Endothelial cell of umbilical vein (primary cell): Measurements from ENCODE around the gene CELSR1. TPM values are rescaled to one million over a fixed set of nuclear protein-coding genes. Genes with fewer than 3 reads are reported as not detected.

Experiments used
- BruUV-seq: library from RNA; stranded (reverse); fragments of 400-500 nt; replicated peaks from 2 replicates; lab custom pipeline; 2021; lab: Mats Ljungman, UMichigan
- CTCF ChIA-PET: fragments of 300-600, 350-600 bp; sonication (Branson Sonifier 250); formaldehyde crosslinking; loops from one replicate; lab custom pipeline; 2021; ENCODE audit warnings: antibody characterized with exemption, inconsistent platforms; lab: Charles Lee
- POLR2A ChIA-PET: fragments of 300-600, 350-600 bp; sonication (Branson Sonifier 250); formaldehyde crosslinking; loops from one replicate; lab custom pipeline; 2021; ENCODE audit warnings: antibody characterized with exemption, inconsistent platforms; lab: Charles Lee
- DNase-seq: peaks from one replicate; pipeline ENCODE4 v3.0.0-alpha.2; 2011; ENCODE audit warnings: low read depth, low spot score
- FAIRE-seq: peaks from 2 replicates; lab custom pipeline; 2011; peaks lifted over from hg19 to GRCh38; lab: Jason Lieb, UNC
- H2AFZ ChIP-seq: 2 replicates; pipeline ENCODE4 v1.6.0; 2012; ENCODE audit warnings: low read depth, low read length, control low read depth, inconsistent platforms
- H3K27ac ChIP-seq: 2 replicates; pipeline ENCODE4 v1.5.1; 2011; ENCODE audit warnings: low read depth, mild to moderate bottlenecking, control low read depth, low read length, moderate library complexity; ENCODE audit not compliant: insufficient read depth
- H3K27me3 ChIP-seq, 2 experiments: 2 replicates each; pipeline versions ENCODE4 v1.6.0 to v1.6.1; 2011; ENCODE audit warnings: low read length in 2 of 2, mixed read lengths in 1 of 2; ENCODE audit not compliant: control insufficient read depth in 2 of 2, insufficient read depth in 2 of 2
- H3K36me3 ChIP-seq, 2 experiments: 2 replicates in 1 of 2; 3 replicates in 1 of 2; pipeline ENCODE4 v1.5.1; 2011; ENCODE audit warnings: low read length in 2 of 2, mild to moderate bottlenecking in 1 of 2, moderate library complexity in 1 of 2; ENCODE audit not compliant: control insufficient read depth in 2 of 2, insufficient read depth in 2 of 2; ENCODE audit errors: extremely low read depth in 1 of 2
- H3K4me1 ChIP-seq: 3 replicates; pipeline ENCODE4 v1.5.1; 2011; ENCODE audit warnings: mild to moderate bottlenecking, low read length; ENCODE audit not compliant: control insufficient read depth, insufficient read depth; ENCODE audit errors: extremely low read depth
- H3K4me2 ChIP-seq: 2 replicates; pipeline ENCODE4 v1.6.1; 2011; ENCODE audit warnings: low read length, control low read depth, mixed read lengths; ENCODE audit not compliant: insufficient read depth
- H3K4me3 ChIP-seq, 3 experiments: fragments of 200-600 bp in 1 of 3; sonication (generic), shearing (Covaris generic) in 1 of 3; replicated peaks in 1 of 3; 2 replicates each; pipeline ENCODE4 v1.5.1; 2011 to 2016; ENCODE audit warnings: control low read depth in 3 of 3, low read length in 3 of 3, mild to moderate bottlenecking in 2 of 3, inconsistent platforms in 1 of 3, low read depth in 1 of 3, moderate library complexity in 1 of 3; ENCODE audit not compliant: insufficient read depth in 1 of 3
- H3K79me2 ChIP-seq: 2 replicates; pipeline ENCODE4 v1.6.0; 2012; ENCODE audit warnings: low read length, inconsistent platforms; ENCODE audit not compliant: control insufficient read depth, insufficient read depth
- H3K9ac ChIP-seq: replicated peaks from 2 replicates; pipeline ENCODE3; 2011; ENCODE audit warnings: low read length, control low read depth; ENCODE audit not compliant: insufficient read depth; ENCODE audit errors: extremely low read depth
- H3K9me1 ChIP-seq: replicated peaks from 3 replicates; pipeline ENCODE4 v1.6.0; 2011; ENCODE audit warnings: mild to moderate bottlenecking, low read length; ENCODE audit not compliant: control insufficient read depth, insufficient read depth; ENCODE audit errors: extremely low read depth
- H3K9me3 ChIP-seq: replicated peaks from 2 replicates; pipeline ENCODE4 v1.5.1; 2012; ENCODE audit warnings: low read length, inconsistent platforms; ENCODE audit not compliant: control insufficient read depth, insufficient read depth
- H4K20me1 ChIP-seq: replicated peaks from 2 replicates; pipeline ENCODE3; 2011; ENCODE audit warnings: mild to moderate bottlenecking, low read length; ENCODE audit not compliant: control insufficient read depth, insufficient read depth; ENCODE audit errors: extremely low read depth
- CTCF ChIP-seq, 2 donors: IDR thresholded peaks; 1 replicate in 1 of 2; 2 replicates in 1 of 2; pipeline ENCODE4 v1.5.1; 2011; ENCODE audit warnings: low read length in 2 of 2, mild to moderate bottlenecking in 2 of 2, moderate library complexity in 2 of 2, control low read depth in 1 of 2, inconsistent platforms in 1 of 2, low read depth in 1 of 2; ENCODE audit not compliant: insufficient read depth in 1 of 2; ENCODE audit errors: extremely low read depth in 1 of 2
- EZH2 ChIP-seq: IDR thresholded peaks from 2 replicates; pipeline ENCODE4 v1.6.1; 2012; ENCODE audit warnings: borderline replicate concordance, low read depth, mild to moderate bottlenecking, moderate library complexity, low read length, inconsistent platforms; ENCODE audit not compliant: severe bottlenecking
- FOS ChIP-seq: IDR thresholded peaks from 2 replicates; pipeline ENCODE4 v1.6.1; 2011; ENCODE audit warnings: mild to moderate bottlenecking, low read length, moderate library complexity, borderline replicate concordance; ENCODE audit not compliant: insufficient read depth
- GATA2 ChIP-seq: IDR thresholded peaks from 2 replicates; pipeline ENCODE4 v1.7.0; 2011; ENCODE audit warnings: low read depth, mild to moderate bottlenecking, moderate library complexity, mixed read lengths, low read length; ENCODE audit not compliant: insufficient read length, insufficient read depth
- JUN ChIP-seq: IDR thresholded peaks from 2 replicates; pipeline ENCODE4 v1.6.1; 2011; ENCODE audit warnings: borderline replicate concordance, low read depth; ENCODE audit not compliant: insufficient read length, insufficient read depth
- MYC ChIP-seq: IDR thresholded peaks from one replicate; pipeline ENCODE4 v1.6.1; 2011; ENCODE audit warnings: mild to moderate bottlenecking, low read depth, low read length
- POLR2A ChIP-seq: IDR thresholded peaks from 2 replicates; pipeline ENCODE4 v1.6.1; 2012; ENCODE audit warnings: low read depth, mild to moderate bottlenecking, control low read depth, low read length
- POLR2AphosphoS5 ChIP-seq: IDR thresholded peaks from 2 replicates; pipeline ENCODE4 v1.6.1; 2012; ENCODE audit warnings: low read depth, mild to moderate bottlenecking, control low read depth, low read length, moderate library complexity; ENCODE audit not compliant: insufficient read depth
- dilution Hi-C: fragments of 300-500 bp; cut with MboI; formaldehyde crosslinking; loops from one replicate; pipeline ENCODE4 v1.15.0; 2019; ENCODE audit warnings: low sequenced_read_pairs; ENCODE audit not compliant: extremely low pct_ligation_motif_present
- intact Hi-C: fragments of 100-400 bp; cut with micrococcal nuclease; formaldehyde crosslinking; loops from one replicate; pipeline ENCODE4 v1.10.0; 2022
- polyA plus RNA-seq, 4 experiments: library from polyadenylated mRNA; depleted of rRNA in 3 of 4; stranded (reverse) in 3 of 4; unstranded in 1 of 4; fragments of >200 nt; gene quantifications; 2 replicates each; pipeline versions ENCODE4 v1.2.1 to v1.2.3, GENCODE V29; 2011 to 2012; ENCODE audit warnings: missing spikeins in 1 of 4
- total RNA-seq: library from RNA; stranded (reverse); gene quantifications from 2 replicates; pipeline ENCODE4 v1.2.3, GENCODE V29; 2021
- TF ChIP-seq, protein P1 (sequence below): IDR thresholded peaks from 2 replicates; pipeline ENCODE4 v1.6.1; 2011; ENCODE audit not compliant: insufficient read depth, insufficient read length

CELSR1 gene
- total and polyA plus RNA-seq, 2 donors (not counting 3 experiments of a cell fraction or from before 2014, with no cell fraction given), result 3.7 to 5.4 TPM

DNA sequence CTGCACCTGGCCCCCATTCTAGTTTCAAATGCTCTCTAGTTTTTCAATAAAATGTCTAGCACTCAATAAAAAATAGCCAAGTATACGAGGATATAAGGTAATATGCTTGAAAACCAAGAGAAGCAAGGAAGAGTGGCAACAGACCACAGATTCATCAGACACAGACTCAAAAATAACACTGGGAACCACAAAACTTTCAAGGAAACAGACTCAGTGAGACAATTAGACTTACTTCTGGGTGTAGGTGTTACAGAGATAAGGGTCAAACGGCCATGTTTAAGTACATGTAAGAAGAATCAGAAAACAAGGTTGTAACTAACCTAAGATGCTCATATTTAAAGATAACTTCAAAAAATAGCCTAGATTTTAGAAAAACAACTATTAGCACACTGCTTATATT is 134.9 kb downstream of the CELSR1 start:
- TF ChIP-seq POLR2AphosphoS5, result no peak
- Histone ChIP-seq H3K27me3 (no peaks in the 10 kb centered on the region), H4K20me1 (no peaks in the 10 kb centered on the region), H2AFZ (no peak overlapping the region), H3K27ac (no peak overlapping the region), H3K9ac (no peak overlapping the region), H3K9me1 (no peaks in the 10 kb centered on the region), H3K4me3 (no peak overlapping the region), H3K4me1 (no peaks in the 10 kb centered on the region), H3K4me2 (no peak overlapping the region), H3K9me3 (no peaks in the 10 kb centered on the region), H3K36me3 (no peaks in the 10 kb centered on the region), H3K79me2 (no peaks in the 10 kb centered on the region)
- CTCF ChIA-PET, result no interaction called here
- intact Hi-C loops (no loop called here), dilution Hi-C loops (no loop called here)
- no peak for FAIRE-seq
- DNase-seq, result no peak
- BruUV-seq, result no TSS peak
- POLR2A ChIA-PET, result no interaction called here

DNA sequence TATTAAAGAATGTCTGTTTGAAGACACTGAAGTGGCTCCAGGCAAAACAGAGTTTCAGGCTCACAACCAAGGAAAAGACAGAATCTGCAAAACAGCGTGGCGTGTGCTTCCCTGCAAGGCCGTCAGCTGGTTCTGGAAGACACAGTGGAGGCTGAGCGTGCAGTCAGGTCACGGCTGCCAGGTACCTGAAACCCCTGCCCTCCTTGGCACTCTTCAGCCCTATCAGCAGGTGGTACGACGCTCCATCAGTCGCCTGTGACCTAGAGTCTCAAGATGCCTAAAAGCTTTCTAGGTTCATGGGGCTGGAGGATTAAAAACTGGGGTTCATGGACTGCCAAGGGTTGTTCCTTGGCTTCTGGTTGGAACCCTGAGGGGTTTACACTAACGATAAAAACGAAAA is 136.1 kb downstream of the CELSR1 start:
- Histone ChIP-seq H3K4me3 (no peak overlapping the region), H3K4me1 (no peaks in the 10 kb centered on the region), H4K20me1 (no peaks in the 10 kb centered on the region), H3K79me2 (no peaks in the 10 kb centered on the region), H3K27me3 (no peaks in the 10 kb centered on the region), H3K9me3 (no peaks in the 10 kb centered on the region), H3K36me3 (no peaks in the 10 kb centered on the region), H2AFZ (no peak overlapping the region), H3K9ac (no peak overlapping the region), H3K4me2 (no peak overlapping the region), H3K9me1 (no peaks in the 10 kb centered on the region), H3K27ac (no peak overlapping the region)
- ChIA-PET POLR2A (no interaction called here), CTCF (no interaction called here)
- dilution Hi-C loops, result no loop called here
- FAIRE-seq, result no peak
- no peak for DNase-seq
- intact Hi-C loops, result no loop called here
- no peak for TF ChIP-seq POLR2A
- TF ChIP-seq GATA2, result no peak
- no peak for TF ChIP-seq MYC
- no peak for TF ChIP-seq CTCF (IDR thresholded peaks at IDR 0.05; ENCODE audit: extremely low read depth in 1 of 2, insufficient read depth in 1 of 2, low read depth in 1 of 2, low read length in 2 of 2)
- no peak for TF ChIP-seq EZH2
- TF ChIP-seq, protein P1, sequence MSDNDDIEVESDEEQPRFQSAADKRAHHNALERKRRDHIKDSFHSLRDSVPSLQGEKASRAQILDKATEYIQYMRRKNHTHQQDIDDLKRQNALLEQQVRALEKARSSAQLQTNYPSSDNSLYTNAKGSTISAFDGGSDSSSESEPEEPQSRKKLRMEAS, result no peak
- no peak for TF ChIP-seq FOS
- TF ChIP-seq POLR2AphosphoS5, result no peak
- no peak for TF ChIP-seq JUN
- no TSS peak for BruUV-seq
